ENCODE measurements around the gene PISD.

PISD gene

DNA sequence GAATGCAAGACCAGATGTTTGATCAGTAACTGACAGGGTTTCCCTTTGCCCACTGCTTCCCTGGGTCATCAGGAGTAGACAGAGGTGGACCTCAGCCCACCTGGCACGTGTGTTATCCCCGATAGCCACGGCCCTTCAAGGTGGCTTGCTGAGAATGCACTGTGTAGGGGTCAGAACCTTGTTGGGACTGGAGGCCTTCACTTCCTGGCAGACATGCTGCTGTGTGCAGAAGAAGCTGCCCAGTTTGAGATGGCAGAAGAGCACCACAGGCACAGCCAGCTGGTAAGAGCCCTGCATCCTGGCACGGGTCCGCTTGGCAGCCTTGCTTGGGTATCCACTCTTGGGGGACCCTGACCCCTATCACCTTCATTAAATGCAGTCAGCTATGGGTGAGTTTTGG lies 83.8 kb downstream of the PISD start:
- TF ChIP-seq, protein P1, sequence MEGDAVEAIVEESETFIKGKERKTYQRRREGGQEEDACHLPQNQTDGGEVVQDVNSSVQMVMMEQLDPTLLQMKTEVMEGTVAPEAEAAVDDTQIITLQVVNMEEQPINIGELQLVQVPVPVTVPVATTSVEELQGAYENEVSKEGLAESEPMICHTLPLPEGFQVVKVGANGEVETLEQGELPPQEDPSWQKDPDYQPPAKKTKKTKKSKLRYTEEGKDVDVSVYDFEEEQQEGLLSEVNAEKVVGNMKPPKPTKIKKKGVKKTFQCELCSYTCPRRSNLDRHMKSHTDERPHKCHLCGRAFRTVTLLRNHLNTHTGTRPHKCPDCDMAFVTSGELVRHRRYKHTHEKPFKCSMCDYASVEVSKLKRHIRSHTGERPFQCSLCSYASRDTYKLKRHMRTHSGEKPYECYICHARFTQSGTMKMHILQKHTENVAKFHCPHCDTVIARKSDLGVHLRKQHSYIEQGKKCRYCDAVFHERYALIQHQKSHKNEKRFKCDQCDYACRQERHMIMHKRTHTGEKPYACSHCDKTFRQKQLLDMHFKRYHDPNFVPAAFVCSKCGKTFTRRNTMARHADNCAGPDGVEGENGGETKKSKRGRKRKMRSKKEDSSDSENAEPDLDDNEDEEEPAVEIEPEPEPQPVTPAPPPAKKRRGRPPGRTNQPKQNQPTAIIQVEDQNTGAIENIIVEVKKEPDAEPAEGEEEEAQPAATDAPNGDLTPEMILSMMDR (IDR thresholded peaks at IDR 0.05; ENCODE audit: low read depth, low read length) = no peak
- H3K4me3 ChIP-seq (ENCODE audit: low read depth, low read length) = no peak overlapping the region

DNA sequence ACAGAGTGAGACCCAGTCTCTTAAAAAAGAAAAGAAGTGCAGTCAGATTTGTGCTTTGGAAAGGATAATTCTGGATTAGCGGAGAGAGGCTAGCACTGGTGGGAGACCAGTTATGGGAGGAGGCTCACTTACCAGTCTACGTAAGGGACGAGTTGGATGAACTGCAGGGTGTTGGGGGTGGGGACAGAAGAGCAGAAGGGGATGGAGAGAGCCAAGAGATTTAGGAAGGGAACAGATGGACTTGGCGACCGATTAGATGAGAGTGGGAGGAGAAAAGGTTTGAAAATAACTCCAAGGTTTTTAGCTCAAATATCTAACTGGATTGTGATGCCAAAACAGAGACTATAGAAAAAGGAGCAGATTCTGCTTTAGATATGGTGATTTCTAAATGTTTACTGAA lies 84.3 kb downstream of the PISD start:
- no peak overlapping the region for H3K4me3 ChIP-seq (ENCODE audit: low read depth, low read length)
- TF ChIP-seq, protein P1 (IDR thresholded peaks at IDR 0.05; ENCODE audit: low read depth, low read length) = no peak

DNA sequence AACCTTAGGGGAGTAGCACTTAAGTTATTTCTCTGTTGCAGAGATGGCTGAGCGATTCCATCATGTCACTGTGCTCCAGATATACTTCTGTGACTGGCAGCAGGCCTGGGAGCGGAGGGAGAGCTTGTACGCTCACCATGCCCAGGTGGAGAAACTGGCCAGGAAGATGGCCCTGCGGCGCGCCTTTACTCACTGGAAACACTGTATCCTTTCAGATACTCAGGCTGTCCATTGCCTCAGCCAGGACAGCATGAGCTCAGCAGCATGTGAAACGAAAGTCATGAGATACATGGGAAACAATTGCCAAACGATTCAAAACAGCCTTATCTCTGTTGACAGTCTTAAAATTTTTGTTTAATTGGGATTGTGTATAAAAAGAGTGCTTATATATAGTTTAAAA lies 86.8 kb downstream of the PISD start:
- TF ChIP-seq, protein P1 (IDR thresholded peaks at IDR 0.05; ENCODE audit: low read depth, low read length) = no peak
- H3K4me3 ChIP-seq (ENCODE audit: low read depth, low read length) = no peak overlapping the region

DNA sequence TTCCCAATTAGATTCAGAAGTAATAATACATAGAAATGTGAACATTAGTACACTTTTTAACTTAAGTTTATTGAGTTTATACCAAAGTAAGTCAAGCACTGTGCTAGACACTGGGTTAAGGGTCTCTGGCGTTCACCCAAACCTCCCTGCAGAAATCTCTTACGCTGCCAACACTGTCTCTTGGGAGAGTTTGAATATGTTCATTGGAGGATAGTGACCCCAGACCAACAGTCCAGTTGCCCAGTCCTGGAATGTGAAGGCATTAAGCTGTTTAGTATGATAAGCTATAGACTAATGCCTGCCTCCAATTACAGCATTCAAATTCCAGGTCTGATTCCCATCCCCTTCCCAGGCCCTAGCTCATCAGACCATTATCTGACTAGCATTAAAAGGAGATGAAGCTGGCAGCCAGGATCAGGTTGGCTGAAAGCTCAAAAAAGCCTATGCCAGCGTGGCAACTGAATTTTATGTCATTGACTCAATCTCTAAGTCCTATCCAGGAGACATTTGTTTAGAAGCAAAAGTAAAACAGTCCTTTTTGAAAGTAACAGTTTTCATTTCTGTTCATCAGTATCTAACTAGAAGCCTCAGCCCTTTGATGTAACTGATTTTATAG lies 87.9 kb downstream of the PISD start:
- TF ChIP-seq, protein P1 (IDR thresholded peaks at IDR 0.05; ENCODE audit: low read depth, low read length) = no peak
- H3K4me3 ChIP-seq (ENCODE audit: low read depth, low read length) = no peak overlapping the region

DNA sequence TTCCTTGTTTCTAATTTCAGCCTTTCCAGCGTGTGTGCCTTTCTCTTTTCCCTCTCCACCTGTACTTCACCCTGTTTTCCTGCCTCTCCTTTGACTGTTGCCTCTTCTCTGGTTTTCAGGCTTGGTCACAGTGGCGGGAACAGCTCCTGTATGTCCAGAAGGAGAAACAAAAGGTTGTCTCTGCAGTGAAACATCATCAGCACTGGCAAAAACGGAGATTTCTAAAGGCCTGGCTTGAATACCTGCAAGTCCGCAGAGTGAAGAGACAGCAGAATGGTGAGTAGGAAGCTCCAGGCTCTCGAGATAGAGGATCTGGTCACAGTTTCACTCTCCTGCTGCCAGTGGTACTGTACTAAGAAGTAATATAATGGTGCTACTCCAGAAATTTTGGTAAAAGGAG lies 89.1 kb downstream of the PISD start:
- H3K4me3 ChIP-seq (ENCODE audit: low read depth, low read length) = no peak overlapping the region
- TF ChIP-seq, protein P1 (IDR thresholded peaks at IDR 0.05; ENCODE audit: low read depth, low read length) = no peak

DNA sequence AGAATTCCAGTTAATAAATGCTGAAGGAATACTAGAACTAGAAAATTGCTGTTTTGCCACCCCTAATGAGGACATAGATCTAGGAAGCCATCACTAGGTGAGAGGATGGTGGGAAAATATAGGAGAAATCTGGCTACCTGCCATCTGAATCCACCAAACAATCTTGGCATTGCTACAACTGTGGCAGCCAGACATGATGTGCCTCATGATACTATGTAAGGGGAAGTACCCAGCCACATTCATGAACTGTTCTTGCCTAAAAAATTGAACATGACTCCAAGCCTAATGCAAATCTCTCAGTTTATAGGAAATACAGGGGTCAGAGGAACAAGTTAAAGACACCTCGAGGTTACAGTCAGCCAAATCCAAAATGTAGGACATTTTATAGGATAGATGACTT lies 92.9 kb downstream of the PISD start:
- TF ChIP-seq, protein P1 (IDR thresholded peaks at IDR 0.05; ENCODE audit: low read depth, low read length) = no peak
- H3K4me3 ChIP-seq (ENCODE audit: low read depth, low read length) = no peak overlapping the region
